SK-N-MC (cell line): ENCODE results near the gene TNFAIP8L2.

Experiments
- EZH2 ChIP-seq: fragments of 200-600 bp; sonication (generic); IDR thresholded peaks from one replicate; pipeline ENCODE4 v1.6.1; 2017; ENCODE audit warnings: antibody characterized with exemption
- FOXP2 ChIP-seq: optimal IDR thresholded peaks from 2 replicates; pipeline ENCODE3; 2011; ENCODE audit warnings: mild to moderate bottlenecking, moderate library complexity; ENCODE audit not compliant: insufficient read depth; ENCODE audit errors: extremely low read length, control extremely low read depth
- POLR2AphosphoS5 ChIP-seq: IDR thresholded peaks from 2 replicates; pipeline ENCODE4 v1.6.1; 2012; ENCODE audit warnings: mild to moderate bottlenecking, low read depth, low read length, borderline replicate concordance

- no peak for TF ChIP-seq EZH2
- TF ChIP-seq POLR2AphosphoS5: no peak
- no peak for TF ChIP-seq FOXP2
Observed at GRCh38 chr1:151156515-151156819, at the start of gene TNFAIP8L2.
